Calu3 (cell line): ENCODE measurements around the gene STAG3. TPM values are rescaled to one million over a fixed set of nuclear protein-coding genes. Genes with fewer than 3 reads are reported as not detected.
"Not testable (repeated sequence)": the region's sequence is repeated elsewhere in the genome, so short reads cannot be mapped to it uniquely, and the experiment has no call there.

Source experiments
- BruUV-seq: library from RNA; stranded (reverse); fragments of 400-500 nt; replicated peaks from 2 replicates; lab custom pipeline; 2021; lab: Mats Ljungman, UMichigan
- CTCF ChIA-PET: fragments of 300-600 bp; sonication (Branson Sonifier 250); formaldehyde crosslinking; loops from one replicate; lab custom pipeline; 2022; ENCODE audit warnings: antibody characterized with exemption; lab: Charles Lee
- DNase-seq: peaks from one replicate; pipeline ENCODE4 v3.0.0; 2022
- H3K27ac Mint-ChIP-seq: one replicate; pipeline ENCODE4 v1.8.0; 2022; ENCODE audit warnings: mixed read lengths; ENCODE audit not compliant: unreplicated experiment
- H3K27me3 Mint-ChIP-seq: one replicate; pipeline ENCODE4 v1.8.0; 2022; ENCODE audit warnings: mixed read lengths; ENCODE audit not compliant: unreplicated experiment
- H3K36me3 Mint-ChIP-seq: one replicate; pipeline ENCODE4 v1.8.0; 2022; ENCODE audit warnings: mild to moderate bottlenecking, moderate library complexity, mixed read lengths; ENCODE audit not compliant: insufficient read depth, unreplicated experiment
- H3K4me1 Mint-ChIP-seq: one replicate; pipeline ENCODE4 v1.8.0; 2022; ENCODE audit warnings: mild to moderate bottlenecking, low read depth, mixed read lengths; ENCODE audit not compliant: unreplicated experiment
- H3K4me3 Mint-ChIP-seq: one replicate; pipeline ENCODE4 v1.8.0; 2022; ENCODE audit warnings: mild to moderate bottlenecking, low read depth, moderate library complexity, mixed read lengths; ENCODE audit not compliant: unreplicated experiment
- H3K9me3 Mint-ChIP-seq: one replicate; pipeline ENCODE4 v1.8.0; 2022; ENCODE audit warnings: low read depth, mixed read lengths; ENCODE audit not compliant: unreplicated experiment
- intact Hi-C: fragments of 100-400 bp; cut with micrococcal nuclease; formaldehyde crosslinking; loops from one replicate; pipeline ENCODE4 v1.10.0; 2022; ENCODE audit not compliant: unreplicated experiment
- total RNA-seq: library from RNA; stranded (reverse); gene quantifications from 2 replicates; pipeline ENCODE4 v1.2.3, GENCODE V29; 2022
- TF ChIP-seq, protein P1 (sequence below): fragments of 200-600 bp; IDR thresholded peaks from one replicate; pipeline ENCODE4 v1.8.0; 2022; ENCODE audit warnings: antibody characterized with exemption; ENCODE audit not compliant: unreplicated experiment

STAG3 gene
- total RNA-seq, 1 experiment from 2014 or later = 0.66 TPM

DNA sequence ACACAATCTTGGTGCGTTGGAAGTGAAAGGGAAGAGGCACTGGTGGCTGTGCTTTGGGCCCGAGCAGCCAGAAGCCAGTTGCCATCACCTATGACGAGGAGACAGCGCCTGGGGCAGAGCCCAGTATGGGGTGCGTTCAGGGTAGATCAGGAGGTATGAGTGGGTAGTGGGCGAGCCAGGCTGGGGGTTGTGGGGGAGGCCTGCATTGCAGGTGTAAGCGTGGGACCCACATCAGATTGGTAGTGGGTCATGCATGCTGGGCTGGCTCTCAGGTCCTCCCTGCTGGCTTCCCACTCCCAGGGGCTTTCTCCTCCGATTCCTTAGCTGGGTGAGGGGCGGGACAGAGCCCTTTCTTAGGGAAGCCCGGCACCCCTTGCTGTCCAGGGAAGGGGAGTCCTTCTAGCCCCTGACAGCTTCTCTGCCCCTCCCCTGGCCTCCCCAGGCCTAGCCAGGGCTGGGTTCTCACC, 41.6 kb downstream of the STAG3 start:
- intact Hi-C loops = no loop called here
- H3K4me3 Mint-ChIP-seq = no peak overlapping the region
- no peaks in the 10 kb centered on the region for H3K27me3 Mint-ChIP-seq
- H3K4me1 Mint-ChIP-seq = peaks cover 6% of the 10 kb centered on the region
- H3K9me3 Mint-ChIP-seq = no peaks in the 10 kb centered on the region
- CTCF ChIA-PET = no interaction called here
- BruUV-seq = no TSS peak
- H3K27ac Mint-ChIP-seq = no peak overlapping the region
- H3K36me3 Mint-ChIP-seq = peaks cover 9% of the 10 kb centered on the region
- TF ChIP-seq, protein P1, sequence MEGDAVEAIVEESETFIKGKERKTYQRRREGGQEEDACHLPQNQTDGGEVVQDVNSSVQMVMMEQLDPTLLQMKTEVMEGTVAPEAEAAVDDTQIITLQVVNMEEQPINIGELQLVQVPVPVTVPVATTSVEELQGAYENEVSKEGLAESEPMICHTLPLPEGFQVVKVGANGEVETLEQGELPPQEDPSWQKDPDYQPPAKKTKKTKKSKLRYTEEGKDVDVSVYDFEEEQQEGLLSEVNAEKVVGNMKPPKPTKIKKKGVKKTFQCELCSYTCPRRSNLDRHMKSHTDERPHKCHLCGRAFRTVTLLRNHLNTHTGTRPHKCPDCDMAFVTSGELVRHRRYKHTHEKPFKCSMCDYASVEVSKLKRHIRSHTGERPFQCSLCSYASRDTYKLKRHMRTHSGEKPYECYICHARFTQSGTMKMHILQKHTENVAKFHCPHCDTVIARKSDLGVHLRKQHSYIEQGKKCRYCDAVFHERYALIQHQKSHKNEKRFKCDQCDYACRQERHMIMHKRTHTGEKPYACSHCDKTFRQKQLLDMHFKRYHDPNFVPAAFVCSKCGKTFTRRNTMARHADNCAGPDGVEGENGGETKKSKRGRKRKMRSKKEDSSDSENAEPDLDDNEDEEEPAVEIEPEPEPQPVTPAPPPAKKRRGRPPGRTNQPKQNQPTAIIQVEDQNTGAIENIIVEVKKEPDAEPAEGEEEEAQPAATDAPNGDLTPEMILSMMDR = no peak
- no peak for DNase-seq

DNA sequence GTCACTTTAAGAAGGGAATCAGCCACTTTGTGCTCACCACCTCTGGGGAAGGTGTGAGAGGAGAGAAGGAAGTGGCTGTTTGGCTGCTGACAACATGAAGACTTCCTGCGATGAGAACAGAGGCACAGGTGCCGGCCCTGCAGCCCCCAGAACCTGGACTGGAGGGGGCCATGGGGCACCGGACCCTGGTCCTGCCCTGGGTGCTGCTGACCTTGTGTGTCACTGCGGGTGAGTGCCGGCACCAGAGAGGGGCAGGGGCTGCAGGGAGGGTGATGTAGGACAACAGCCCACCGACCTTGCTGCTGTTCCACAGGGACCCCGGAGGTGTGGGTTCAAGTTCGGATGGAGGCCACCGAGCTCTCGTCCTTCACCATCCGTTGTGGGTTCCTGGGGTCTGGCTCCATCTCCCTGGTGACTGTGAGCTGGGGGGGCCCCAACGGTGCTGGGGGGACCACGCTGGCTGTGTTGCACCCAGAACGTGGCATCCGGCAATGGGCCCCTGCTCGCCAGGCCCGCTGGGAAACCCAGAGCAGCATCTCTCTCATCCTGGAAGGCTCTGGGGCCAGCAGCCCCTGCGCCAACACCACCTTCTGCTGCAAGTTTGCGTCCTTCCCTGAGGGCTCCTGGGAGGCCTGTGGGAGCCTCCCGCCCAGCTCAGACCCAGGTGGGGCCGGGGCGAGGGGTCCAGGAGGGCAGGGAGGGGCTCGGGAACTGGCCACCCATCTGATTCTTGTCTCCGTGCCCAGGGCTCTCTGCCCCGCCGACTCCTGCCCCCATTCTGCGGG, 42.3 kb downstream of the STAG3 start, which contains the start of gene PVRIG:
TSS of gene PVRIG (plus strand) at position 149 of the 785 bp plus-strand sequence. CDS start at position 171, 22 bp downstream.
- intact Hi-C loops, BruUV-seq, H3K4me3 Mint-ChIP-seq, DNase-seq, H3K4me1 Mint-ChIP-seq, H3K36me3 Mint-ChIP-seq, H3K27me3 Mint-ChIP-seq, CTCF ChIA-PET, H3K9me3 Mint-ChIP-seq, H3K27ac Mint-ChIP-seq: not testable (repeated sequence)

DNA sequence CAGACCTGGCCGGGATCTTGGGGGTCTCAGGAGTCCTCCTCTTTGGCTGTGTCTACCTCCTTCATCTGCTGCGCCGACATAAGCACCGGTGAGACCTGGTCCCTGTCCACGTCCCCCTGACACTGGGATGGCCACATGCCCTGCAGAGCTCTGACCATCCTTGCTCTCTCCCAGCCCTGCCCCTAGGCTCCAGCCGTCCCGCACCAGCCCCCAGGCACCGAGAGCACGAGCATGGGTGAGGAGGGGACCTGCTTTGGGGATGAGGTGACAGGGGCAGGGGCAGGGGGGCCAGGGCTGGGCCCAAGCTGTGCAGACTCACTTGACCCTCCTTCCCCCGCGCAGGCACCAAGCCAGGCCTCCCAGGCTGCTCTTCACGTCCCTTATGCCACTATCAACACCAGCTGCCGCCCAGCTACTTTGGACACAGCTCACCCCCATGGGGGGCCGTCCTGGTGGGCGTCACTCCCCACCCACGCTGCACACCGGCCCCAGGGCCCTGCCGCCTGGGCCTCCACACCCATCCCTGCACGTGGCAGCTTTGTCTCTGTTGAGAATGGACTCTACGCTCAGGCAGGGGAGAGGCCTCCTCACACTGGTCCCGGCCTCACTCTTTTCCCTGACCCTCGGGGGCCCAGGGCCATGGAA, 43.0 kb downstream of the STAG3 start:
- CTCF ChIA-PET = no interaction called here
- TF ChIP-seq, protein P1 = no peak
- no peaks in the 10 kb centered on the region for H3K27me3 Mint-ChIP-seq
- no peak overlapping the region for H3K4me3 Mint-ChIP-seq
- intact Hi-C loops = no loop called here
- H3K36me3 Mint-ChIP-seq = peaks cover 9% of the 10 kb centered on the region
- no peaks in the 10 kb centered on the region for H3K9me3 Mint-ChIP-seq
- H3K27ac Mint-ChIP-seq = no peak overlapping the region
- BruUV-seq = no TSS peak
- no peak for DNase-seq
- peaks cover 6% of the 10 kb centered on the region for H3K4me1 Mint-ChIP-seq

DNA sequence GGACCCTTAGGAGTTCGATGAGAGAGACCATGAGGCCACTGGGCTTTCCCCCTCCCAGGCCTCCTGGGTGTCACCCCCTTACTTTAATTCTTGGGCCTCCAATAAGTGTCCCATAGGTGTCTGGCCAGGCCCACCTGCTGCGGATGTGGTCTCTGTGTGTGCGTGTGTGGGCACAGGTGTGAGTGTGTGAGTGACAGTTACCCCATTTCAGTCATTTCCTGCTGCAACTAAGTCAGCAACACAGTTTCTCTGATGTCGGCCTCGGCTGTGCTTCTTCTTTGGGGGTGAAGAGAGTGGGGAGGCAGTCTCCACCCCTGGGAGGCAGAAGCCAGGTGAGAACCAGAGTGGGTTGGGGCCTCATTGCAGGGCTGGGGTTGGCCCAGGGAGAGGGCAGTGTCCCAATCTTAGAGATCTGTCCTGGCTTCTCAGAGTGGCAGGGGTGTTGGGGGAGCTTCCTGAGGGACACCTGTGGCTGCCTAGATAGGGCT, 43.6 kb downstream of the STAG3 start:
- intact Hi-C loops = no loop called here
- no peak overlapping the region for H3K27ac Mint-ChIP-seq
- BruUV-seq = no TSS peak
- peaks cover 9% of the 10 kb centered on the region for H3K36me3 Mint-ChIP-seq
- DNase-seq = no peak
- H3K9me3 Mint-ChIP-seq = no peaks in the 10 kb centered on the region
- TF ChIP-seq, protein P1 = no peak
- H3K27me3 Mint-ChIP-seq = no peaks in the 10 kb centered on the region
- no peak overlapping the region for H3K4me3 Mint-ChIP-seq
- CTCF ChIA-PET = no interaction called here
- peaks cover 6% of the 10 kb centered on the region for H3K4me1 Mint-ChIP-seq
